CD4-positive, alpha-beta T cell treated with Interleukin-12 subunit alpha and Interleukin-12 subunit beta, for 1 hour (primary cell): ENCODE data around the gene RPL29.

Source experiments
- DNase-seq: peaks from one replicate; pipeline ENCODE4 v3.0.0-alpha.2; 2020

RPL29 gene

GRCh38 chr3:51944451-51945021 is 51.2 kb downstream of the RPL29 start:
- DNase-seq = no peak
